Measurements from ENCODE around the gene GNAO1. TPM values are rescaled to one million over a fixed set of nuclear protein-coding genes. Genes with fewer than 3 reads are reported as not detected.

GNAO1 gene
- total RNA-seq, 1 donor from 2014 or later = 1.8 TPM

GRCh38 chr16:56400458-56400857, 209.2 kb downstream of the GNAO1 start:
- no peak for DNase-seq

GRCh38 chr16:56401482-56401881, 210.2 kb downstream of the GNAO1 start:
- no peak for DNase-seq

- DNase-seq = no peak
These were observed 214.8 kb downstream of the GNAO1 start for GRCh38 chr16:56405977-56406672.

Small RNAs within 50 kb of the gene (small RNA-seq; reads per million reads assigned to genes)
- gene MIR3935 (ENCODE audit: low replicate concordance) = not detected

Other genes starting within 250 kb of the GNAO1 start
- gene AMFR, start 234.1 kb downstream of the GNAO1 start, total RNA-seq = 88.4 TPM

Measured in skin of body (tissue), 3 donors.